Uterus (tissue), 2 donors: ENCODE data around the gene TMEM81.

ENCODE experiments used
- POLR2A ChIP-seq, 2 donors: fragments of 450-650 bp; IDR thresholded peaks; one replicate each; pipeline ENCODE4 v1.6.1; 2016; ENCODE audit warnings: antibody characterized with exemption in 2 of 2, mild to moderate bottlenecking in 1 of 2, moderate library complexity in 1 of 2
- TF ChIP-seq, protein P1 (sequence below), 4 experiments: fragments of 200-600 bp in 2 of 4; fragments of 450-650 bp in 2 of 4; sonication (generic) in 2 of 4; IDR thresholded peaks; one replicate each; pipeline ENCODE4 v1.5.1; 2016 to 2019; ENCODE audit warnings: antibody characterized with exemption in 4 of 4, mild to moderate bottlenecking in 2 of 4, moderate library complexity in 1 of 4

- TF ChIP-seq, protein P1, sequence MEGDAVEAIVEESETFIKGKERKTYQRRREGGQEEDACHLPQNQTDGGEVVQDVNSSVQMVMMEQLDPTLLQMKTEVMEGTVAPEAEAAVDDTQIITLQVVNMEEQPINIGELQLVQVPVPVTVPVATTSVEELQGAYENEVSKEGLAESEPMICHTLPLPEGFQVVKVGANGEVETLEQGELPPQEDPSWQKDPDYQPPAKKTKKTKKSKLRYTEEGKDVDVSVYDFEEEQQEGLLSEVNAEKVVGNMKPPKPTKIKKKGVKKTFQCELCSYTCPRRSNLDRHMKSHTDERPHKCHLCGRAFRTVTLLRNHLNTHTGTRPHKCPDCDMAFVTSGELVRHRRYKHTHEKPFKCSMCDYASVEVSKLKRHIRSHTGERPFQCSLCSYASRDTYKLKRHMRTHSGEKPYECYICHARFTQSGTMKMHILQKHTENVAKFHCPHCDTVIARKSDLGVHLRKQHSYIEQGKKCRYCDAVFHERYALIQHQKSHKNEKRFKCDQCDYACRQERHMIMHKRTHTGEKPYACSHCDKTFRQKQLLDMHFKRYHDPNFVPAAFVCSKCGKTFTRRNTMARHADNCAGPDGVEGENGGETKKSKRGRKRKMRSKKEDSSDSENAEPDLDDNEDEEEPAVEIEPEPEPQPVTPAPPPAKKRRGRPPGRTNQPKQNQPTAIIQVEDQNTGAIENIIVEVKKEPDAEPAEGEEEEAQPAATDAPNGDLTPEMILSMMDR (IDR thresholded peaks at IDR 0.05): no peak
- TF ChIP-seq POLR2A (IDR thresholded peaks at IDR 0.05): no peak
These were observed 12.0 kb downstream of the TMEM81 start for GRCh38 chr1:205072286-205072685.
